ENCODE measurements around the gene EDN1.

GRCh38 chr6:12345694-12346058, 55.5 kb downstream of the EDN1 start:
- TF ChIP-seq CTCF (IDR thresholded peaks at IDR 0.05) (no peak), POLR2A (IDR thresholded peaks at IDR 0.05) (no peak)
